Left hindlimb (tissue), 1 donor: ENCODE data around the gene DYNLRB2.

Source experiments
- DNase-seq: peaks from one replicate; pipeline ENCODE4 v3.0.0-alpha.2; 2018

The DYNLRB2 gene

GRCh38 chr16:80540516-80541305 lies at the start of gene DYNLRB2:
Gene DYNLRB2, plus strand, starts transcription at chr16:80540993. Its CDS starts 84 bp downstream, at chr16:80541077.
- peak; percentile 95 for DNase-seq

GRCh38 chr16:80500116-80500859 lies 40.5 kb upstream of the DYNLRB2 start:
- DNase-seq = no peak

- DNase-seq = no peak
Measured at GRCh38 chr16:80500961-80501525, 39.8 kb upstream of the DYNLRB2 start.

- no peak for DNase-seq
Measured at GRCh38 chr16:80503107-80503506, 37.7 kb upstream of the DYNLRB2 start.

- DNase-seq = no peak
Measured at GRCh38 chr16:80507538-80507937, 33.3 kb upstream of the DYNLRB2 start.

GRCh38 chr16:80509872-80510271 lies 30.9 kb upstream of the DYNLRB2 start:
- no peak for DNase-seq

- DNase-seq = no peak
Measured at GRCh38 chr16:80511824-80512592, 28.8 kb upstream of the DYNLRB2 start.

- DNase-seq = no peak
Measured at GRCh38 chr16:80512593-80512853, 28.3 kb upstream of the DYNLRB2 start.

- DNase-seq = no peak
Measured at GRCh38 chr16:80515374-80515773, 25.4 kb upstream of the DYNLRB2 start.

- no peak for DNase-seq
Measured at GRCh38 chr16:80517846-80518245, 22.9 kb upstream of the DYNLRB2 start.

GRCh38 chr16:80518436-80518835 lies 22.4 kb upstream of the DYNLRB2 start:
- no peak for DNase-seq

- DNase-seq = no peak
Measured at GRCh38 chr16:80519189-80519588, 21.6 kb upstream of the DYNLRB2 start.

GRCh38 chr16:80525420-80525819 lies 15.4 kb upstream of the DYNLRB2 start:
- DNase-seq = no peak

GRCh38 chr16:80526418-80527061 lies 14.3 kb upstream of the DYNLRB2 start:
- DNase-seq = peak; percentile 46

- no peak for DNase-seq
Measured at GRCh38 chr16:80527297-80527696, 13.5 kb upstream of the DYNLRB2 start.

GRCh38 chr16:80530479-80530878 lies 10.3 kb upstream of the DYNLRB2 start:
- DNase-seq = no peak

- no peak for DNase-seq
Measured at GRCh38 chr16:80536238-80536637, 4.6 kb upstream of the DYNLRB2 start.

- DNase-seq = no peak
Measured at GRCh38 chr16:80541306-80541694, 507 bp downstream of the DYNLRB2 start.

- no peak for DNase-seq
Measured at GRCh38 chr16:80543162-80543561, 2.4 kb downstream of the DYNLRB2 start.

- DNase-seq = no peak
Measured at GRCh38 chr16:80544326-80544725, 3.5 kb downstream of the DYNLRB2 start.

GRCh38 chr16:80546249-80546648 lies 5.5 kb downstream of the DYNLRB2 start:
- no peak for DNase-seq

GRCh38 chr16:80547145-80547544 lies 6.4 kb downstream of the DYNLRB2 start:
- no peak for DNase-seq

- no peak for DNase-seq
Measured at GRCh38 chr16:80552277-80552676, 11.5 kb downstream of the DYNLRB2 start.
